GM19193 (cell line): ENCODE results near the gene ST7L.

Source experiments
- POLR2A ChIP-seq: IDR thresholded peaks from 4 replicates; pipeline ENCODE4 v1.6.1; 2011; ENCODE audit not compliant: insufficient read depth, insufficient read length; ENCODE audit errors: extremely low read depth

ST7L gene

DNA sequence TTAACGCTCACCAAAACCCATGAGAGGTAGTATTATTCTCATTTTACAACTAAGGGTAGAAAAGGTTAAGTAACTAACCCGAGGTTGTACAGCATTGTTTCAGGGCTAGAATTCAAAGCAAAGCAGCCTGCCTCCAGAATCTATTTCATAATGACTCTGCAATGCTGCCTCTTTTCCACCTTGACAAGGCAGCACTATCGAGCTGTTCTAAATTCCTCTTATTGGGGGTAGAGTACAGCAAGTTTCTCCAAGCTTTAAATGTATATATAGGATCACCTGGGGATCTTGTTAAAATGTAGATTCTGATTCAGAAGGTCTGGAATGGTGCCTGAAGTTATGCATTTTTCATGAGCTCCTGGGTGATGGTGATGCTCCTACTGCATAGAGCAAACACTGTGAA is 80.1 kb downstream of the ST7L start:
- no peak for TF ChIP-seq POLR2A

DNA sequence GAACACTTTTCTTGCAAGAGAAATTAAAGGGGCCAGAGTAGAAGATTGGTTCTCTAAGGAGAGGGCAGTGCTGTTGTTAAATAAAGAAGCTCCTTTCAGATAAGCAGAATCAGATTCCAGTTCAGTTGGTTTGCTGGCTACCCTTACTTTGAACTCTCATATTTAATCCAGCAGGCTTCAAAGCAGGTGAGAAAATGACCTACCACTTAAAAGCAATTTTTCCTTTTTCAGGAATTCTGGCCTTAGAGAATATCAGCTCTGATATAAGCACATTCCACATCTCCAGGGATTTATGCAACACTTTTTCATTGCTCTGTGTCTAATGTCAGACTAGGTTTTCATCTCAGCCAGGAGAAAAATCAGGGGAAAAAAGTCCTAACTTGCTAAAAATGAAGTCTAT is 81.5 kb downstream of the ST7L start:
- TF ChIP-seq POLR2A = no peak

DNA sequence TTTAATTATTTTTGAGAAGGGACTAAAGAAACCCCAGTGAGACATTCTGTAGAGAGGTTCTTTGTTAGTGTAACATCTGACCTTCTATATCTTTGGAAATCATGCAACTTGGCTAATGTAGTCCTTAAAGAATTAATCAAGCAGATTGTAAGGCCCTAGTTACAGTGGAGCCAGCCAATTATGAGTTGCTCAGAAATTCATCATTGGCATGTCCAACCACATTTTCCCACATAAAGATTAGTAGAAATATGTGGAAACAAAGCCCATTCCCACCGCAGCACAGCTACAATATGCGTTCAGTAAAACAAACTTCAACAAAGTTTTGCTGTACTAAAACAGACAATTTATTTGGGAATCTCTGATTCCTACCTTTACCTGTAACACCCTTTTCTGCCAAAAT is 82.4 kb downstream of the ST7L start:
- TF ChIP-seq POLR2A = no peak

DNA sequence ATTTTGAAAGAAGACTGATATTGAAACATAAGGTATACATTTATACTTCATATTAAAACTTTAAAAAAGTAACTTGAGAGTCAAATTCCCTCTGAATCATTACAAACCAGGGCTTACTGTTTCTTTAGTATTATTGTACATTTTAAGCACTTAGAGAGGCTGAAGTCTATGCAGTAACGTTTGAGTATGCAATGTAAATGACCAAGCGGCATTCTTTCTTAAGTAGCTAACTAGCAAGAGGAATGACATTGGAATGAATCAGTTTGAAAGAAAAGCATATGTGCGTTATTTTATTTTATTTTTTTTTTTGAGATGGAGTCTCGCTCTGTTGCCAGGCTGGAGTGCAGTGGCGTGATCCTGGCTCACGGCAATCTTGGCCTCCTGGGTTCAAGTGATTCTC is 85.9 kb downstream of the ST7L start:
- TF ChIP-seq POLR2A = no peak

DNA sequence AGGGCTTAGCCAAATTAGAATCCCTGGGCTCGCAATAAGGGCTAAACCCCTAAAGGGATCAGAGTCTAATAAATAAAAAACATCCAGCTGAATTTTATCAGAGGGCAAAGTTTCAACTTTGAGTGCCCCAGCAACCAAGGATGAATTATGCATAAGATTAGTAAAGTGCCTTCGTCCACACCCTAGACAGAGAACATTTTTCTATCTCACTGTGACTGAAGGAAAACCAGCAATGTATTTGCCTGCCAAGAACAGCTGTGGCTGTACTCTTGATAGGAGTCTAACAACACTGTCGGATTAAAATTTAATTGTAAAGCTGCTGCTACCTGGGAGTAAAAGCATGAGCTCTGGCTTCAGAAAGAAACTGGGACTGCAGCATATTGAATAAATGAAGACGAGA is 86.9 kb downstream of the ST7L start:
- no peak for TF ChIP-seq POLR2A

DNA sequence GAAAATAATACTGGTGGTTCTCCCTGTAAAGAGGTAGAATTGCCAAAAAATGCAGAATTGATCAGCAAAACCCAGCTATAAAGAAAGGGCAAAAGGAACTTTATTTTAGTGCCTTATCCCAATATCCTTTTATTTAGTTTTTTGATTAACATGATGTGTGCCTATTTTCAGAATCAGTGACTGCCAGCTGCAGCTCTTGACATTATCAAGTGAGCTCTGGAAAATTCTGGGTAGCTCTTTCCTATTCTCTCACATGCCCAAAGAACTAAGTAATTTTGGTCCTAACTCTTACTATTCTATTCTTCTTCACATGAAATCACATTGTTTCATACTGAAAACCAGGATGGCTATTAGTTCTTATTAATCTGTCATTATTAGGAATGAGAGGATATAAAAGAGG is 88.1 kb downstream of the ST7L start:
- TF ChIP-seq POLR2A = no peak

DNA sequence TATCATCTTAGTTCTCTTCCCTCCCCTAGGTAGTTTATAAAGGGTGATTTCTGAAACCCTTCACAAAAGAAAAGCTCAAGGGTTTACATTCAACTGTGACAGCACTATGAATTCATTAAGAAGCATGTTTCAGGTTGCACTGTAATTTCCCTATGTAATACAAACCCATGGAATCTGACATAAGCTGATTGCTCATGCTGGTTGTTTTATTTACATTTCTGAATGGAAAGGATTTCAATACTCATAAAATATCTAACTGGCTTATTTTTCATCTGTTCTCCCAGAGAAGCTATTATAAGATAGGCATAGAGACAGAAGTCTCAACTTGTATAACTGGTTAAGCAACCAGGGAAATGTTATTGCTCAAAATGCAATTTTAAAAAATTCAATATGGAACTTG is 89.6 kb downstream of the ST7L start:
- no peak for TF ChIP-seq POLR2A

DNA sequence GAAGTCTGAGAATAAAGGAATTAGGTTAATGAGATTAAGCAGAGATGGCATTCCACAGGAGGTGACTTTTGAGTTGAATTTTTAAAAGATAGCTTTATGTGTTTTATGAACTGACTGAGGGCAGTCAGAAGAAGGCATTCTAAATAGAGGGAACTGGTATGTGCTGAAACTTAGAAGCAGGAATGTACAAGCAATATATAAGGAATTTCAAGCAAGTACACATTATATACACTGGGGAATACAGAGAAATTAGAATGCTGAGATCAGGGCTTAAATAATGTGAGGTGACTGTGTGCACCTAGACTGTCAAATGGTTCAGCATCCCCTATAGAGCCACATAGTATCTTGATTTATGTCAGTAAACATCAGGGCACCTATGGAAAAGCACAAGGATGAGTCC is 90.9 kb downstream of the ST7L start:
- no peak for TF ChIP-seq POLR2A

DNA sequence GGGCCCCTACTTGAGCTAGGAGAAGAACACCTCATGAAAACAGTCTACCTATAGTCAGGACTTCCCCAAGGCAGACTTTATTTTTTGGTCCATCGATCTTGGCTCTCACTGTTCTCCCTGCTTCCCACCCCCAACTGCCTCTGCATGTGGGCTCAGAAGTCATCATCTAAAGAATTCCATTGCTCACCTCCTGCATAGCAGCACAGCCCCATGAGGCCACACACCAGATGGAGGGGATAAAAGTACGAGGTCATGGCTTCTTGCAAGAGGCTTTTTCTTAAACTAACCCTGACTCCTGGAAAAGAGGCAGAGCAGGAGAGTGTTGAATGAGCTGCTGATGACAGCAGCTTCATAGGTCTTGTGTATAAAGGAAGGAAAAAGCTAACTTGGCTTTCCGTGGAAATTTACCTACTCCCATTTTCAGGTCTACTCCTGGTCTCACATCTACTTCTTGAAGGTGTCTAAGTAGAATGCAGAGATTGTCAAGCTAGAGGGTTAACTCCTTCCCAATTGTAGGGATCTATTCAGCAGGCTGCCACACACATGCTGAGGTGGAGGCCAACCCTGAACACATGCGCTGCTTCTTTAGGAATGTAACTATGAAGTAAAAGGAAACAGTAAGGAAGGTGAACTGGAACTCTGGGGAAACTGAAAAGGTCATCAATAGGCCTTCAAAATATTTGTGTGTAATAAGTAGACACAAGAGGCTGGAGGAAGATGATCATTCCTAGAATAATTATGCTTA is 91.5 kb downstream of the ST7L start:
- TF ChIP-seq POLR2A = no peak

DNA sequence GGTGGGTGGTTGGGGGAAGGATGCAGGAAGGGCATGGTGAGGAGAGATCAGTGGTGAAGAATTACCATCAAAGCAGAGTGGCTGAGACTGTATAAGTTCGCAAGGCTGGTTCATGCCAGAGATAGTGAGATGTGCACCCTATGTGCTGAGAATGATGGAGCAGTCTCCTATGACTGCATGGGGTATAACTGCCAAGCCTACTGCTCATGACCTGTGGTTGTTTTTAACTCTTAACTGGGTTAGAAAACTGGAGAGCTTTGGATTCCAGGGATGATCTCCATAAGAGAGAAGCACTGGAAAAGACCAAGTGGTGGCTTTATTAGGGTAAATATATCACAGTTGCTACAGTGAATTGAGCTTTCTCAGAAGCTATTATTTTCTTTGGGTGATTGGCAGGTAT is 94.0 kb downstream of the ST7L start:
- no peak for TF ChIP-seq POLR2A

DNA sequence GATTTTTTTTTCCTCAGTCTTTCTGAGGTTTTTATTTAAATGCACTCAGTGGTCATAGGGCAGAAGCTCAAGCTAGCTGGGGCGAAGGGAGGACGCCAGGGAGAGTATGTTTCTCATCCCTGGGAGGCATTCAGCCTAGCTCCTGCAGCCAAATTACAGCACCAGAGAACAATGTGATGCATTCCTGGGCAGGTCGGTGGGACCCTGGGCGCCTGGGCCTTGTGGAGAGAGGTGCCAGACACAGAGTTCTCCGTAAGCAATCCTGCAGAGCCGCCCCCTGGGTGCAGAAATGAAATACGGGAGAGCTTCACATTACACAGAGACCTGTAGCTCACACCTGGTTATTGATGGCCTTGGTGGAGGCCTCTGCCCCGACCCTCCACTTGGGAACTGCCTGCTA is 94.7 kb downstream of the ST7L start:
- TF ChIP-seq POLR2A = no peak

DNA sequence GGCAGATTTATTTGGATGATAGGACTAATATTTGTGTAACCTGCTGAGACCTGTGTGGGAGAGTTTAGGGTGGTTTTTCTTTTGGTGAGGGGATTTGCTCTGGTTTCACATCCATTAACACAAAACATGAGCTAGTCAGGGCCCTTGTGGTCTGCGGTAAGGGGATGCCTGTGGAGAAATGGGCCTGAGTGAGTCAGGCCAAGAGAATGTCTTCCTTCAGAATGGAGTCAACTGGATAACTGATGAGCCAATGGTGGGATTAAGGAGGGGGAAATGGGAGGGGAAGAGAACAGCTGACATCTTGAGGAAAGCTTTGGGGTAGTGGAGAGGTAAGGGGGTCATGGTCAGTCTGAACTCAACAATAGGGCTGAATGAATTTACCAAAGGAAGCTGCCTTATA is 96.3 kb downstream of the ST7L start:
- no peak for TF ChIP-seq POLR2A

DNA sequence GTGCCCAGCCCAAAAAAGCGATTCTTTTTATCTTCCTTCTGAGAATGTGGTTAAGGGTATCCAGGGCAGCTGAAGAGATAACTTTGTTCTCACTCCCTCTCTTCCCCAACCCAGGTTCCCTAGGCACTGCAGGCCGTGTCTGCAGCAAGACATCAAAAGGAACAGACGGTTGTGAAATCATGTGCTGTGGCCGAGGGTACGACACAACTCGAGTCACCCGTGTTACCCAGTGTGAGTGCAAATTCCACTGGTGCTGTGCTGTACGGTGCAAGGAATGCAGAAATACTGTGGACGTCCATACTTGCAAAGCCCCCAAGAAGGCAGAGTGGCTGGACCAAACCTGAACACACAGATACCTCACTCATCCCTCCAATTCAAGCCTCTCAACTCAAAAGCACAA is 98.8 kb downstream of the ST7L start:
- TF ChIP-seq POLR2A = no peak

DNA sequence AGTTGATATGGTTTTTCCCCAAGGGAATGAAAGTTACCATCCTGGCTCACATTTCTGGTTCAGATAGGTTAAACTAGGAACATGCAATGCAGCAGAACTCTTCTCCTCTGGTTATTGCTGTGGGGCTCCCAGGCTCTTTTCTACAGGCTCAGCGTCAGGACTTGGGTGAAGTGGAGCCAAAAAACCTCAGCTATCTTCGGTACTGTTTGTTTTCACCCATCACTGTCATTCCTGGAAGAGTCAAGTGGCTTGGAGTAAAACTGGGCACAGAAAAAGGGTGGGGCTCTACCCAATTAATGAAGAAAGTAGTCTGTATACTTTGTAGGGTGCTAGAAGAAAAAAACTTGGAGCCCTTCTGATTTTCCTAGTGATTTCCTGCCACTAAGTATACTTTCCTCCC is 100.8 kb downstream of the ST7L start:
- TF ChIP-seq POLR2A = no peak

DNA sequence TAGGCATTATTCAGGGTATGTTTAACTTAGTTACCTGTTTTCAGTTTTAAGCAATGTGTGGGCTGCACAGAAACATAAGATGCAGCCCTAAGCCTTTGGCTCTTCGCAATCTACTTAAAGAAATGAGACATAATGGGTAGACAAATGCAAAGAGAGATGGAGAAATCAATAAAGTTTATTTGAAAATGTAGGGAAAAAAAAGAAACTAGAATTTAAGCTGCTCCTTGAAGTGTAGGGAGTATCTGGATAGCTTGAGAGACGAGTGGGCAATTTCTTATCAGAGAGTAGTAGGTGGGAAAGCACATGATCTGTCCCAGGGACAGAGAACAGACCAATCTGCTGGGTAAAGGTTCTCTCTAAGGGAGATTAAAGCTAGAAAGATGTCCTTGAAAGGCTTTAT is 101.3 kb downstream of the ST7L start:
- no peak for TF ChIP-seq POLR2A

DNA sequence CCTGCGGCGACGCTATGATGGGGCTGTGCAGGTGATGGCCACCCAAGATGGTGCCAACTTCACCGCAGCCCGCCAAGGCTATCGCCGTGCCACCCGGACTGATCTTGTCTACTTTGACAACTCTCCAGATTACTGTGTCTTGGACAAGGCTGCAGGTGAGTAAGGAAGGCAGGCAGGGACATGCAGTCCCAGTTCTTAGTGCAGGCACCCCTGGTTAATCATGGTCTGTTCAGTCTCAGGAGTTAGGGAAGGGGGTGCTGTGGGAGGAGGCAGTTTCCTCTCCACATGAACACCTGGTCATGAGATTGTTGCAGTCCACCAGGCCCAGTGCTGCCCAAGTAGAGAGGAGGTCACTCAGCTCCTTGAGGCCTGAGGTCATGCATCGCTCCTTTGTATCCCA is 101.7 kb downstream of the ST7L start:
- no peak for TF ChIP-seq POLR2A

DNA sequence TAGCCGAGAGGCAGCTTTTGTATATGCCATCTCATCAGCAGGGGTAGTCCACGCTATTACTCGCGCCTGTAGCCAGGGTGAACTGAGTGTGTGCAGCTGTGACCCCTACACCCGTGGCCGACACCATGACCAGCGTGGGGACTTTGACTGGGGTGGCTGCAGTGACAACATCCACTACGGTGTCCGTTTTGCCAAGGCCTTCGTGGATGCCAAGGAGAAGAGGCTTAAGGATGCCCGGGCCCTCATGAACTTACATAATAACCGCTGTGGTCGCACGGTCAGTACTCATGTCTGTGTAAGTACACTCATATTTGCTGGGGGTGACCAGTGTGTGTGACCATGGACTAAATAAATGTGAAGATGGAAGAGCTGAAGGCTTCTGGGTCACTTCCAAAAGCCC is 102.8 kb downstream of the ST7L start:
- TF ChIP-seq POLR2A = no peak
